IMR-90 (cell line): ENCODE data around the gene FMO2.

ENCODE experiments used
- BHLHE40 ChIP-seq: fragments of 150-350 bp; IDR thresholded peaks from 2 replicates; pipeline ENCODE4 v1.6.1; 2016; ENCODE audit warnings: mild to moderate bottlenecking, low read depth, low read length
- CEBPB ChIP-seq: IDR thresholded peaks from 2 replicates; pipeline ENCODE4 v1.6.1; 2012; ENCODE audit warnings: low read depth, low read length, improper control_type of control experiment
- CHD1 ChIP-seq: IDR thresholded peaks from 2 replicates; pipeline ENCODE4 v1.6.1; 2012; ENCODE audit warnings: low read depth, low read length, improper control_type of control experiment
- CTCF ChIP-seq: conservative IDR thresholded peaks from 2 replicates; pipeline ENCODE4 v1.5.1; 2012; ENCODE audit warnings: mild to moderate bottlenecking, low read depth, low read length, improper control_type of control experiment
- ELK1 ChIP-seq: fragments of 150-350 bp; IDR thresholded peaks from 2 replicates; pipeline ENCODE4 v1.6.1; 2016; ENCODE audit warnings: low read depth, mild to moderate bottlenecking, low read length, moderate library complexity, borderline replicate concordance
- MAFK ChIP-seq: IDR thresholded peaks from 2 replicates; pipeline ENCODE4 v1.6.1; 2012; ENCODE audit warnings: low read depth, low read length, improper control_type of control experiment
- MXI1 ChIP-seq: IDR thresholded peaks from 2 replicates; pipeline ENCODE4 v1.6.1; 2012; ENCODE audit warnings: low read depth, mild to moderate bottlenecking, low read length, moderate library complexity, borderline replicate concordance
- POLR2A ChIP-seq: IDR thresholded peaks from 2 replicates; pipeline ENCODE4 v1.6.1; 2012; ENCODE audit warnings: mild to moderate bottlenecking, low read depth, low read length
- RAD21 ChIP-seq: IDR thresholded peaks from 2 replicates; pipeline ENCODE4 v1.6.1; 2012; ENCODE audit warnings: low read length, improper control_type of control experiment
- RCOR1 ChIP-seq: IDR thresholded peaks from 2 replicates; pipeline ENCODE4 v1.6.1; 2012; ENCODE audit warnings: mild to moderate bottlenecking, low read length, improper control_type of control experiment; ENCODE audit not compliant: insufficient replicate concordance
- RFX5 ChIP-seq: IDR thresholded peaks from 2 replicates; pipeline ENCODE4 v1.8.0; 2012; ENCODE audit warnings: low read depth, mild to moderate bottlenecking, low read length, moderate library complexity
- USF2 ChIP-seq: fragments of 150-350 bp; IDR thresholded peaks from 2 replicates; pipeline ENCODE4 v1.6.1; 2017; ENCODE audit warnings: mild to moderate bottlenecking, antibody characterized with exemption, low read length, low read depth

- no peak for TF ChIP-seq POLR2A
- no peak for TF ChIP-seq CTCF
- TF ChIP-seq MAFK = no peak
- TF ChIP-seq CHD1 = no peak
- TF ChIP-seq USF2 = no peak
- no peak for TF ChIP-seq BHLHE40
- TF ChIP-seq RAD21 = no peak
- no peak for TF ChIP-seq MXI1
- no peak for TF ChIP-seq RFX5
- no peak for TF ChIP-seq CEBPB
- TF ChIP-seq ELK1 = no peak
- TF ChIP-seq RCOR1 = no peak
Observed at GRCh38 chr1:171173069-171173468, 12.0 kb upstream of the FMO2 start.
